HepG2 (cell line): Measurements from ENCODE around the gene NKAIN4. TPM values are rescaled to one million over a fixed set of nuclear protein-coding genes. Genes with fewer than 3 reads are reported as not detected.

ENCODE experiments used
- CCAR2 ChIP-seq: fragments of 200-400 bp; formaldehyde crosslinking; optimal IDR thresholded peaks from 2 replicates; pipeline ENCODE3; 2018; ENCODE audit warnings: low read depth, mild to moderate bottlenecking, low read length, moderate library complexity
- FOXP1 ChIP-seq, 2 experiments: fragments of 450-650 bp in 1 of 2; IDR thresholded peaks; 2 replicates each; pipeline ENCODE4 v1.6.1; 2017 to 2018; ENCODE audit warnings: antibody characterized with exemption in 1 of 2
- JDP2 ChIP-seq: sonication (generic); formaldehyde crosslinking; IDR thresholded peaks from 2 replicates; pipeline ENCODE4 v1.8.1; 2022; ENCODE audit warnings: missing genetic modification reagents, borderline replicate concordance
- LBX2 ChIP-seq: sonication (generic); formaldehyde crosslinking; IDR thresholded peaks from 2 replicates; pipeline ENCODE4 v1.5.0; 2020; ENCODE audit warnings: missing genetic modification reagents, mild to moderate bottlenecking, borderline replicate concordance
- MZF1 ChIP-seq: sonication (generic); formaldehyde crosslinking; IDR thresholded peaks from 2 replicates; pipeline ENCODE4 v1.8.1; 2023; ENCODE audit warnings: mild to moderate bottlenecking, missing genetic modification reagents, borderline replicate concordance
- PLRG1 ChIP-seq: fragments of 450-650 bp; conservative IDR thresholded peaks from 2 replicates; pipeline ENCODE4 v1.6.1; 2016
- ZNF225 ChIP-seq: sonication (generic); formaldehyde crosslinking; IDR thresholded peaks from 2 replicates; pipeline ENCODE4 v1.4.0; 2020; ENCODE audit warnings: mild to moderate bottlenecking, missing genetic modification reagents
- ZNF382 ChIP-seq: sonication (generic); formaldehyde crosslinking; IDR thresholded peaks from 2 replicates; pipeline ENCODE4 v1.5.0; 2020; ENCODE audit warnings: missing genetic modification reagents, mild to moderate bottlenecking, borderline replicate concordance
- ZSCAN22 ChIP-seq: sonication (generic); formaldehyde crosslinking; IDR thresholded peaks from 2 replicates; pipeline ENCODE4 v1.4.0; 2020; ENCODE audit warnings: mild to moderate bottlenecking, missing genetic modification reagents
- ZSCAN5A ChIP-seq: sonication (generic); formaldehyde crosslinking; IDR thresholded peaks from 2 replicates; pipeline ENCODE4 v1.8.0; 2022; ENCODE audit warnings: mild to moderate bottlenecking, missing genetic modification reagents, borderline replicate concordance
- polyA plus RNA-seq, 8 experiments: library from polyadenylated mRNA; depleted of rRNA in 3 of 8; stranded (reverse) in 7 of 8; unstranded in 1 of 8; fragments of >200 nt; fragmentation: Illumina TruSeq in 4 of 8; extraction: Trizol in 4 of 8; gene quantifications; 2 replicates each; pipeline versions ENCODE4 v1.2.1 to v1.2.3, GENCODE V29; 2011 to 2016; ENCODE audit warnings: low read depth in 4 of 8, missing spikeins in 1 of 8, mixed read lengths in 1 of 8; ENCODE audit not compliant: insufficient read depth in 1 of 8
- total RNA-seq, 5 experiments: library from RNA; depleted of rRNA; stranded (reverse); fragments of >200 nt; fragmentation: Illumina TruSeq; extraction: Trizol; gene quantifications; 2 replicates each; pipeline ENCODE4 v1.2.3, GENCODE V29; 2016; ENCODE audit warnings: low read depth in 1 of 5
- TF ChIP-seq, protein P1 (sequence below): sonication (generic); formaldehyde crosslinking; IDR thresholded peaks from 2 replicates; pipeline ENCODE4 v1.5.0; 2020; ENCODE audit warnings: mild to moderate bottlenecking, missing genetic modification reagents, borderline replicate concordance
- TF ChIP-seq, protein P2 (sequence below): sonication (generic); formaldehyde crosslinking; IDR thresholded peaks from 2 replicates; pipeline ENCODE4 v1.5.0; 2020; ENCODE audit warnings: missing genetic modification reagents
- TF ChIP-seq, protein P3 (sequence below): IDR thresholded peaks from 2 replicates; pipeline ENCODE4 v1.6.1; 2016; ENCODE audit warnings: missing compliant biosample characterization, missing genetic modification reagents, borderline replicate concordance
- TF ChIP-seq, protein P4 (sequence below): sonication (generic); formaldehyde crosslinking; IDR thresholded peaks from 2 replicates; pipeline ENCODE4 v1.8.1; 2023; ENCODE audit warnings: missing genetic modification reagents, inconsistent platforms, borderline replicate concordance

NKAIN4 gene
- total and polyA plus RNA-seq, 2 of the 13 experiments (the other 11 are each of a cell fraction or from before 2014, with no cell fraction given), result not detected

- TF ChIP-seq, protein P1, sequence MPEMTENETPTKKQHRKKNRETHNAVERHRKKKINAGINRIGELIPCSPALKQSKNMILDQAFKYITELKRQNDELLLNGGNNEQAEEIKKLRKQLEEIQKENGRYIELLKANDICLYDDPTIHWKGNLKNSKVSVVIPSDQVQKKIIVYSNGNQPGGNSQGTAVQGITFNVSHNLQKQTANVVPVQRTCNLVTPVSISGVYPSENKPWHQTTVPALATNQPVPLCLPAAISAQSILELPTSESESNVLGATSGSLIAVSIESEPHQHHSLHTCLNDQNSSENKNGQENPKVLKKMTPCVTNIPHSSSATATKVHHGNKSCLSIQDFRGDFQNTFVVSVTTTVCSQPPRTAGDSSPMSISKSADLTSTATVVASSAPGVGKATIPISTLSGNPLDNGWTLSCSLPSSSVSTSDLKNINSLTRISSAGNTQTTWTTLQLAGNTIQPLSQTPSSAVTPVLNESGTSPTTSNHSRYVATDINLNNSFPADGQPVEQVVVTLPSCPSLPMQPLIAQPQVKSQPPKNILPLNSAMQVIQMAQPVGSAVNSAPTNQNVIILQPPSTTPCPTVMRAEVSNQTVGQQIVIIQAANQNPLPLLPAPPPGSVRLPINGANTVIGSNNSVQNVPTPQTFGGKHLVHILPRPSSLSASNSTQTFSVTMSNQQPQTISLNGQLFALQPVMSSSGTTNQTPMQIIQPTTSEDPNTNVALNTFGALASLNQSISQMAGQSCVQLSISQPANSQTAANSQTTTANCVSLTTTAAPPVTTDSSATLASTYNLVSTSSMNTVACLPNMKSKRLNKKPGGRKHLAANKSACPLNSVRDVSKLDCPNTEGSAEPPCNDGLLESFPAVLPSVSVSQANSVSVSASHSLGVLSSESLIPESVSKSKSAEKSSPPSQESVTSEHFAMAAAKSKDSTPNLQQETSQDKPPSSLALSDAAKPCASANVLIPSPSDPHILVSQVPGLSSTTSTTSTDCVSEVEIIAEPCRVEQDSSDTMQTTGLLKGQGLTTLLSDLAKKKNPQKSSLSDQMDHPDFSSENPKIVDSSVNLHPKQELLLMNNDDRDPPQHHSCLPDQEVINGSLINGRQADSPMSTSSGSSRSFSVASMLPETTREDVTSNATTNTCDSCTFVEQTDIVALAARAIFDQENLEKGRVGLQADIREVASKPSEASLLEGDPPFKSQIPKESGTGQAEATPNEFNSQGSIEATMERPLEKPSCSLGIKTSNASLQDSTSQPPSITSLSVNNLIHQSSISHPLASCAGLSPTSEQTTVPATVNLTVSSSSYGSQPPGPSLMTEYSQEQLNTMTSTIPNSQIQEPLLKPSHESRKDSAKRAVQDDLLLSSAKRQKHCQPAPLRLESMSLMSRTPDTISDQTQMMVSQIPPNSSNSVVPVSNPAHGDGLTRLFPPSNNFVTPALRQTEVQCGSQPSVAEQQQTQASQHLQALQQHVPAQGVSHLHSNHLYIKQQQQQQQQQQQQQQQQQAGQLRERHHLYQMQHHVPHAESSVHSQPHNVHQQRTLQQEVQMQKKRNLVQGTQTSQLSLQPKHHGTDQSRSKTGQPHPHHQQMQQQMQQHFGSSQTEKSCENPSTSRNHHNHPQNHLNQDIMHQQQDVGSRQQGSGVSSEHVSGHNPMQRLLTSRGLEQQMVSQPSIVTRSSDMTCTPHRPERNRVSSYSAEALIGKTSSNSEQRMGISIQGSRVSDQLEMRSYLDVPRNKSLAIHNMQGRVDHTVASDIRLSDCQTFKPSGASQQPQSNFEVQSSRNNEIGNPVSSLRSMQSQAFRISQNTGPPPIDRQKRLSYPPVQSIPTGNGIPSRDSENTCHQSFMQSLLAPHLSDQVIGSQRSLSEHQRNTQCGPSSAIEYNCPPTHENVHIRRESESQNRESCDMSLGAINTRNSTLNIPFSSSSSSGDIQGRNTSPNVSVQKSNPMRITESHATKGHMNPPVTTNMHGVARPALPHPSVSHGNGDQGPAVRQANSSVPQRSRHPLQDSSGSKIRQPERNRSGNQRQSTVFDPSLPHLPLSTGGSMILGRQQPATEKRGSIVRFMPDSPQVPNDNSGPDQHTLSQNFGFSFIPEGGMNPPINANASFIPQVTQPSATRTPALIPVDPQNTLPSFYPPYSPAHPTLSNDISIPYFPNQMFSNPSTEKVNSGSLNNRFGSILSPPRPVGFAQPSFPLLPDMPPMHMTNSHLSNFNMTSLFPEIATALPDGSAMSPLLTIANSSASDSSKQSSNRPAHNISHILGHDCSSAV (CRISPR knock-in tag), result no peak
- TF ChIP-seq PLRG1 (no peak), ZNF382 (no peak), MZF1 (0 out of 2 replicates have a peak, but pooled peaks have one; percentile 32), ZSCAN5A (no peak), FOXP1 (IDR thresholded peaks at IDR 0.05) (no peak), FOXP1 (CRISPR knock-in tag; IDR thresholded peaks at IDR 0.05) (no peak), LBX2 (CRISPR knock-in tag) (no peak), CCAR2 (no peak), ZNF225 (CRISPR knock-in tag) (0 out of 2 replicates have a peak, but pooled peaks have one; percentile 52), ZSCAN22 (CRISPR knock-in tag) (no peak), JDP2 (CRISPR knock-in tag) (no peak)
- TF ChIP-seq, protein P2, sequence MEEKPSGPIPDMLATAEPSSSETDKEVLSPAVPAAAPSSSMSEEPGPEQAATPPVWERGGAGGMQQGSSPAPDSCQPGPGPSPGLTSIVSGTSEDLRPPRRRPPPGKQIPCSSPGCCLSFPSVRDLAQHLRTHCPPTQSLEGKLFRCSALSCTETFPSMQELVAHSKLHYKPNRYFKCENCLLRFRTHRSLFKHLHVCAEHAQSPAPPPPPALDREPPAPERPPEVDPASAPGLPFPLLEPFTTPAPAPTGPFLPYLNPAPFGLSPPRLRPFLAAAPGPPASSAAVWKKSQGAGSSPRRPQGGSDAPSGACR (CRISPR knock-in tag), result no peak
- TF ChIP-seq, protein P3, sequence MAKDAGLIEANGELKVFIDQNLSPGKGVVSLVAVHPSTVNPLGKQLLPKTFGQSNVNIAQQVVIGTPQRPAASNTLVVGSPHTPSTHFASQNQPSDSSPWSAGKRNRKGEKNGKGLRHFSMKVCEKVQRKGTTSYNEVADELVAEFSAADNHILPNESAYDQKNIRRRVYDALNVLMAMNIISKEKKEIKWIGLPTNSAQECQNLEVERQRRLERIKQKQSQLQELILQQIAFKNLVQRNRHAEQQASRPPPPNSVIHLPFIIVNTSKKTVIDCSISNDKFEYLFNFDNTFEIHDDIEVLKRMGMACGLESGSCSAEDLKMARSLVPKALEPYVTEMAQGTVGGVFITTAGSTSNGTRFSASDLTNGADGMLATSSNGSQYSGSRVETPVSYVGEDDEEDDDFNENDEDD, result no peak
- TF ChIP-seq, protein P4, sequence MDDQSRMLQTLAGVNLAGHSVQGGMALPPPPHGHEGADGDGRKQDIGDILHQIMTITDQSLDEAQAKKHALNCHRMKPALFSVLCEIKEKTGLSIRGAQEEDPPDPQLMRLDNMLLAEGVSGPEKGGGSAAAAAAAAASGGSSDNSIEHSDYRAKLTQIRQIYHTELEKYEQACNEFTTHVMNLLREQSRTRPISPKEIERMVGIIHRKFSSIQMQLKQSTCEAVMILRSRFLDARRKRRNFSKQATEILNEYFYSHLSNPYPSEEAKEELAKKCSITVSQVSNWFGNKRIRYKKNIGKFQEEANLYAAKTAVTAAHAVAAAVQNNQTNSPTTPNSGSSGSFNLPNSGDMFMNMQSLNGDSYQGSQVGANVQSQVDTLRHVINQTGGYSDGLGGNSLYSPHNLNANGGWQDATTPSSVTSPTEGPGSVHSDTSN, result no peak
Measured at GRCh38 chr20:63280929-63281545, 26.8 kb upstream of the NKAIN4 start (continued).
